Measurements from ENCODE around the gene MPPE1.
"Not testable (repeated sequence)": the region's sequence is repeated elsewhere in the genome, so short reads cannot be mapped to it uniquely, and the experiment has no call there.

MPPE1 gene

GRCh38 chr18:11908182-11909060, at the start of gene MPPE1:
Gene MPPE1, minus strand, starts transcription at chr18:11908317. Its CDS starts 11,053 bp downstream, at chr18:11897264.
- DNase-seq (ENCODE audit: low read depth in 2 of 2, low spot score in 1 of 2), result peak; percentile 70 to 71

GRCh38 chr18:11957636-11958035, 49.5 kb upstream of the MPPE1 start:
- DNase-seq (ENCODE audit: low read depth in 2 of 2, low spot score in 1 of 2), result no peak

GRCh38 chr18:11956371-11957308, 48.5 kb upstream of the MPPE1 start:
- DNase-seq (ENCODE audit: low read depth in 2 of 2, low spot score in 1 of 2), result no peak

- DNase-seq (ENCODE audit: low read depth in 2 of 2, low spot score in 1 of 2), result no peak
These were observed 47.3 kb upstream of the MPPE1 start for GRCh38 chr18:11955239-11956029.

GRCh38 chr18:11953113-11953512, 45.0 kb upstream of the MPPE1 start:
- DNase-seq (ENCODE audit: low read depth in 2 of 2, low spot score in 1 of 2), result no peak

GRCh38 chr18:11951390-11951851, 43.3 kb upstream of the MPPE1 start:
- no peak for DNase-seq (ENCODE audit: low read depth in 2 of 2, low spot score in 1 of 2)

GRCh38 chr18:11950824-11951223, 42.7 kb upstream of the MPPE1 start:
- no peak for DNase-seq (ENCODE audit: low read depth in 2 of 2, low spot score in 1 of 2)

- no peak for DNase-seq (ENCODE audit: low read depth in 2 of 2, low spot score in 1 of 2)
These were observed 40.9 kb upstream of the MPPE1 start for GRCh38 chr18:11948852-11949523.

- peak in 1 of 2 donors; percentile 24 for DNase-seq (ENCODE audit: low read depth in 2 of 2, low spot score in 1 of 2)
These were observed 39.4 kb upstream of the MPPE1 start for GRCh38 chr18:11947214-11948191.

GRCh38 chr18:11946756-11947155, 38.6 kb upstream of the MPPE1 start:
- no peak for DNase-seq (ENCODE audit: low read depth in 2 of 2, low spot score in 1 of 2)

GRCh38 chr18:11945834-11946659, 37.9 kb upstream of the MPPE1 start:
- not testable (repeated sequence) for DNase-seq (ENCODE audit: low read depth in 2 of 2, low spot score in 1 of 2)

GRCh38 chr18:11944786-11945185, 36.7 kb upstream of the MPPE1 start:
- DNase-seq (ENCODE audit: low read depth in 2 of 2, low spot score in 1 of 2), result no peak

- DNase-seq (ENCODE audit: low read depth in 2 of 2, low spot score in 1 of 2), result no peak
These were observed 36.1 kb upstream of the MPPE1 start for GRCh38 chr18:11944252-11944651.

- no peak for DNase-seq (ENCODE audit: low read depth in 2 of 2, low spot score in 1 of 2)
These were observed 35.4 kb upstream of the MPPE1 start for GRCh38 chr18:11943551-11943950.

GRCh38 chr18:11940956-11941355, 32.8 kb upstream of the MPPE1 start:
- no peak for DNase-seq (ENCODE audit: low read depth in 2 of 2, low spot score in 1 of 2)

GRCh38 chr18:11937874-11938478, 29.9 kb upstream of the MPPE1 start:
- DNase-seq (ENCODE audit: low read depth in 2 of 2, low spot score in 1 of 2), result peak; percentile 52 to 59

GRCh38 chr18:11932393-11932792, 24.3 kb upstream of the MPPE1 start:
- DNase-seq (ENCODE audit: low read depth in 2 of 2, low spot score in 1 of 2), result no peak

GRCh38 chr18:11927497-11927896, 19.4 kb upstream of the MPPE1 start:
- no peak for DNase-seq (ENCODE audit: low read depth in 2 of 2, low spot score in 1 of 2)

All from stimulated activated CD8-positive, alpha-beta memory T cell treated with anti-CD3 and anti-CD28 coated beads, Interleukin-4, amount 100 ng/mL, for 1 hour (primary cell).